OCI-LY3 (cell line): ENCODE data around the gene HS2ST1.

ENCODE experiments used
- CTCF ChIP-seq: fragments of 200-600, 300-600 bp; sonication (generic); IDR thresholded peaks from 2 replicates; pipeline ENCODE4 v1.5.1; 2014; ENCODE audit warnings: antibody characterized with exemption, low read length, low read depth
- EZH2phosphoT487 ChIP-seq: fragments of 200-600 bp; shearing (Covaris generic); IDR thresholded peaks from 2 replicates; pipeline ENCODE4 v1.6.1; 2018; ENCODE audit warnings: antibody characterized with exemption, mixed run types, low read depth

- TF ChIP-seq CTCF: no peak
- TF ChIP-seq EZH2phosphoT487: no peak
Measured at GRCh38 chr1:87108228-87108627, 193.8 kb downstream of the HS2ST1 start.
